CD14-positive monocyte (primary cell): Measurements from ENCODE around the gene CCDC66. TPM values are rescaled to one million over a fixed set of nuclear protein-coding genes. Genes with fewer than 3 reads are reported as not detected.

ENCODE experiments used
- DNase-seq, 3 donors: peaks; one replicate each; pipeline ENCODE4 v3.0.0-alpha.2; 2011 to 2022
- H2AFZ ChIP-seq: 2 replicates; pipeline ENCODE4 v1.6.0; 2012; ENCODE audit warnings: mild to moderate bottlenecking, low read depth, low read length, inconsistent platforms; ENCODE audit not compliant: insufficient read depth, poor library complexity, severe bottlenecking
- H3K27ac ChIP-seq, 2 donors: 1 replicate in 1 of 2; 2 replicates in 1 of 2; pipeline ENCODE4 v1.5.1; 2012 to 2013; ENCODE audit warnings: low read length in 2 of 2, control low read depth in 1 of 2, inconsistent platforms in 1 of 2, low read depth in 1 of 2, mild to moderate bottlenecking in 1 of 2
- H3K27me3 ChIP-seq, 2 donors: one replicate each; pipeline versions ENCODE4 v1.6.0 to v1.6.1; 2011 to 2013; ENCODE audit warnings: low read length in 2 of 2; ENCODE audit not compliant: control insufficient read depth in 2 of 2, insufficient read depth in 2 of 2
- H3K36me3 ChIP-seq, 2 donors: replicated peaks in 1 of 2; 1 replicate in 1 of 2; 2 replicates in 1 of 2; pipeline versions ENCODE4 v1.5.1 to v1.6.1; 2012 to 2013; ENCODE audit warnings: low read length in 2 of 2, control low read depth in 1 of 2, inconsistent platforms in 1 of 2, mild to moderate bottlenecking in 1 of 2; ENCODE audit not compliant: insufficient read depth in 2 of 2, control insufficient read depth in 1 of 2
- H3K4me1 ChIP-seq, 2 donors: 1 replicate in 1 of 2; 2 replicates in 1 of 2; pipeline versions ENCODE4 v1.5.1 to v1.6.1; 2012 to 2013; ENCODE audit warnings: low read length in 2 of 2, control low read depth in 1 of 2, inconsistent platforms in 1 of 2, mild to moderate bottlenecking in 1 of 2, moderate library complexity in 1 of 2; ENCODE audit not compliant: insufficient read depth in 2 of 2, control insufficient read depth in 1 of 2
- H3K4me2 ChIP-seq: replicated peaks from 2 replicates; pipeline ENCODE3; 2012; ENCODE audit warnings: low read length, moderate library complexity, mild to moderate bottlenecking; ENCODE audit not compliant: poor library complexity, severe bottlenecking; ENCODE audit errors: extremely low read depth
- H3K4me3 ChIP-seq, 3 experiments: fragments of 200-600 bp in 1 of 3; sonication (generic) in 1 of 3; replicated peaks in 1 of 3; 1 replicate in 2 of 3; 2 replicates in 1 of 3; pipeline ENCODE4 v1.5.1; 2011 to 2013; ENCODE audit warnings: low read length in 3 of 3, mild to moderate bottlenecking in 3 of 3, control low read depth in 2 of 3, low read depth in 2 of 3, inconsistent platforms in 1 of 3, moderate library complexity in 1 of 3
- H3K79me2 ChIP-seq: 2 replicates; pipeline ENCODE4 v1.6.0; 2012; ENCODE audit warnings: mild to moderate bottlenecking, control low read depth, inconsistent platforms, low read length, moderate library complexity; ENCODE audit not compliant: insufficient read depth
- H3K9ac ChIP-seq: 2 replicates; pipeline ENCODE4 v1.6.0; 2017; ENCODE audit warnings: low read length, mild to moderate bottlenecking; ENCODE audit not compliant: insufficient read depth, poor library complexity, severe bottlenecking
- H3K9me3 ChIP-seq, 2 donors: replicated peaks in 1 of 2; 1 replicate in 1 of 2; 2 replicates in 1 of 2; pipeline versions ENCODE4 v1.5.1 to v1.6.1; 2012 to 2013; ENCODE audit warnings: low read length in 2 of 2, control low read depth in 1 of 2; ENCODE audit not compliant: control insufficient read depth in 1 of 2, insufficient read depth in 1 of 2
- H4K20me1 ChIP-seq: 2 replicates; pipeline ENCODE4 v1.6.0; 2012; ENCODE audit warnings: mild to moderate bottlenecking, low read length, control low read depth, moderate library complexity; ENCODE audit not compliant: insufficient read depth
- H3K27ac Mint-ChIP-seq, 7 donors: one replicate each; pipeline ENCODE4 v1.8.0; 2020; ENCODE audit warnings: mild to moderate bottlenecking in 7 of 7, mixed read lengths in 7 of 7, moderate library complexity in 6 of 7, inconsistent platforms in 2 of 7
- H3K27me3 Mint-ChIP-seq, 3 donors: one replicate each; pipeline ENCODE4 v1.8.0; 2021 to 2022; ENCODE audit warnings: low read depth in 3 of 3, mild to moderate bottlenecking in 3 of 3, mixed read lengths in 3 of 3, moderate library complexity in 3 of 3, inconsistent platforms in 1 of 3
- H3K36me3 Mint-ChIP-seq, 2 donors: one replicate each; pipeline ENCODE4 v1.8.0; 2020; ENCODE audit warnings: mixed read lengths in 2 of 2, inconsistent platforms in 1 of 2, mild to moderate bottlenecking in 1 of 2
- H3K4me1 Mint-ChIP-seq: one replicate; pipeline ENCODE4 v1.8.0; 2020; ENCODE audit warnings: mild to moderate bottlenecking, mixed read lengths
- H3K4me3 Mint-ChIP-seq, 2 donors: one replicate each; pipeline ENCODE4 v1.8.0; 2020; ENCODE audit warnings: mild to moderate bottlenecking in 2 of 2, mixed read lengths in 2 of 2, moderate library complexity in 1 of 2
- H3K9me3 Mint-ChIP-seq, 7 donors: one replicate each; pipeline ENCODE4 v1.8.0; 2020 to 2022; ENCODE audit warnings: mixed read lengths in 7 of 7, mild to moderate bottlenecking in 6 of 7, moderate library complexity in 6 of 7, inconsistent platforms in 2 of 7
- CTCF ChIP-seq: fragments of 200-600 bp; IDR thresholded peaks from one replicate; pipeline ENCODE4 v1.8.0; 2022; ENCODE audit warnings: antibody characterized with exemption, mild to moderate bottlenecking
- WGBS: methylation state at CpG from one replicate; pipeline ENCODE4 v1.1.5; 2013; ENCODE audit warnings: missing lambda C conversion rate; ENCODE audit not compliant: insufficient coverage; 5-methylcytosine and 5-hydroxymethylcytosine counted together
- intact Hi-C, 2 donors: fragments of 100-400 bp; cut with micrococcal nuclease; formaldehyde crosslinking; loops; one replicate each; pipeline versions ENCODE4 v1.15.0 to v1.15.1; 2023
- polyA plus RNA-seq, 3 donors: library from polyadenylated mRNA; depleted of rRNA in 1 of 3; unstranded in 2 of 3; stranded (reverse) in 1 of 3; fragments of 300-500 nt in 2 of 3; fragments of >200 nt in 1 of 3; fragmentation: Illumina TruSeq in 2 of 3; gene quantifications; 1 replicate in 2 of 3; 2 replicates in 1 of 3; pipeline ENCODE4 v1.2.3, GENCODE V29; 2012 to 2021

Gene CCDC66
- polyA plus RNA-seq, 3 donors = 4.4 to 6.8 (median 4.7) TPM

- Histone ChIP-seq H3K36me3 (peaks cover 92 to 100% of the 10 kb centered on the region in 2 donors), H3K79me2 (peaks cover 77% of the 10 kb centered on the region), H3K4me2 (no peak overlapping the region), H4K20me1 (peaks cover 98% of the 10 kb centered on the region), H3K4me1 (no peaks in the 10 kb centered on the region), H3K9me3 (no peaks in the 10 kb centered on the region), H3K27me3 (no peaks in the 10 kb centered on the region), H2AFZ (no peak overlapping the region), H3K9ac (no peak overlapping the region), H3K4me3 (no peak overlapping the region), H3K27ac (no peak overlapping the region)
- no CpG with 5 or more reads among the region's 1 CpG for WGBS
- H3K4me1 Mint-ChIP-seq = no peaks in the 10 kb centered on the region
- intact Hi-C loops = no loop called here
- H3K27me3 Mint-ChIP-seq = peaks cover 0 to 3% (median 0%) of the 10 kb centered on the region in 3 donors
- H3K9me3 Mint-ChIP-seq = peaks cover 0 to 4% (median 0%) of the 10 kb centered on the region in 7 donors
- DNase-seq = no peak
- H3K27ac Mint-ChIP-seq = no peak overlapping the region
- peaks cover 76 to 99% of the 10 kb centered on the region in 2 donors for H3K36me3 Mint-ChIP-seq
- TF ChIP-seq CTCF = no peak
- H3K4me3 Mint-ChIP-seq = no peak overlapping the region
Observed at GRCh38 chr3:56655709-56656108, 98.7 kb downstream of the CCDC66 start.

GRCh38 chr3:56664823-56665222 is 107.8 kb downstream of the CCDC66 start:
- Histone ChIP-seq H3K4me3 (no peak overlapping the region), H3K27me3 (no peaks in the 10 kb centered on the region), H3K36me3 (peaks cover 92 to 100% of the 10 kb centered on the region in 2 donors), H4K20me1 (peaks cover 34% of the 10 kb centered on the region), H3K9ac (no peak overlapping the region), H3K27ac (no peak overlapping the region), H2AFZ (no peak overlapping the region), H3K79me2 (peaks cover under 1% of the 10 kb centered on the region), H3K9me3 (no peaks in the 10 kb centered on the region), H3K4me2 (no peak overlapping the region), H3K4me1 (no peaks in the 10 kb centered on the region)
- no peaks in the 10 kb centered on the region for H3K4me1 Mint-ChIP-seq
- H3K4me3 Mint-ChIP-seq = no peak overlapping the region
- no peak for TF ChIP-seq CTCF
- intact Hi-C loops = no loop called here
- no peak for DNase-seq
- H3K36me3 Mint-ChIP-seq = peaks cover 73 to 95% of the 10 kb centered on the region in 2 donors
- no peaks in the 10 kb centered on the region for H3K9me3 Mint-ChIP-seq
- H3K27me3 Mint-ChIP-seq = no peaks in the 10 kb centered on the region
- peak overlapping the region in 2 of 7 donors; percentile 13 to 42 for H3K27ac Mint-ChIP-seq
- WGBS = 94% methylated on average over 2 of the region's 2 CpGs
